GM18870 (cell line): ENCODE measurements around the gene SH3RF1.

ENCODE experiments used
- ATAC-seq: cut with Tn5 transposase; IDR thresholded peaks from one replicate; pipeline ENCODE4 v1.9.1; 2021; ENCODE audit warnings: moderate library complexity; ENCODE audit not compliant: unreplicated experiment

Gene SH3RF1

GRCh38 chr4:169048868-169049414, 221.8 kb downstream of the SH3RF1 start:
- no peak for ATAC-seq

GRCh38 chr4:169047956-169048355, 222.8 kb downstream of the SH3RF1 start:
- no peak for ATAC-seq

GRCh38 chr4:169045862-169046584, 224.7 kb downstream of the SH3RF1 start:
- no peak for ATAC-seq

DNA sequence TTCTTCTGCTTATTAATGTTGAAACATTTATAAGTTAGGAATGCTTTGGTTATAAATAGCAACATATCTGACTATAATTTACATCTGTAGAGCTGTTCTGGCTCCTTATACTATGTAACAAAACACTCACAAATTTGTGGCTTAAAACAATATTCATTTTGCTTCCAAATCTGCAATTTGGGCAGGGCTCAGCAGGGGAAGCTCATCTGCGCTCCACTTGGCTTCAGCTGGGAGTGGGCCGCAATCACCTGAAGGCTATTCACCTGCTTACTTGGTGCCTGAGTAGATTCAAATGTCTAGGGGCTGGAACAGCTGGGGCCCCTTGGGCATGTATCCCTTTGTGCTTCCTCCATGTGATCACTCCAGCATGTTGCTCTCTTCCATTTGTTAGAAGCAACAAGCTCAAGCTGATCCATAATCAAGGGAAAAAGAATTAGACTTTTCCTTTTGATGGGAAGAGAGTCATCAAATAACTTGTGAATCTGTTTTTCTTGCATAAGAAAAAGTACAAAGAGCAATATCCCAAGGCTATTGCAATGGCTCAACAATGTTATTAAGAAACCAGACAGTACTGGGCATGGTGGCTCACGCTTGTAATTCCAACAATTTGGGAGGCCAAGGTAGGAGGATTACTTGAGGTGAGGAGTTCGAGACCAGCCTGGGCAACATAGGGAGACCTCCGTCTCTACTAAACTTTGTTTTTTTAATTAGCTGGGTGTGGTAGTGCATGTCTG, 225.9 kb downstream of the SH3RF1 start:
- ATAC-seq = no peak
